Fibroblast of gingiva (primary cell): ENCODE measurements around the gene ATE1.
A peak's percentile ranks its signal among the peaks of the same experiment; 100 is the strongest.
"Not testable (repeated sequence)": the region's sequence is repeated elsewhere in the genome, so short reads cannot be mapped to it uniquely, and the experiment has no call there.

ENCODE experiments used
- DNase-seq: peaks from one replicate; pipeline ENCODE4 v3.0.0-alpha.2; 2011; ENCODE audit warnings: low read depth

Gene ATE1

GRCh38 chr10:121788717-121789116 is 139.1 kb downstream of the ATE1 start:
- DNase-seq, result no peak

- no peak for DNase-seq
Measured at GRCh38 chr10:121788115-121788514, 139.7 kb downstream of the ATE1 start.

- no peak for DNase-seq
Measured at GRCh38 chr10:121787169-121787568, 140.7 kb downstream of the ATE1 start.

- no peak for DNase-seq
Measured at GRCh38 chr10:121783782-121784372, 144.0 kb downstream of the ATE1 start.

- no peak for DNase-seq
Measured at GRCh38 chr10:121781101-121781500, 146.7 kb downstream of the ATE1 start.

- DNase-seq, result peak; percentile 62
Measured at GRCh38 chr10:121774813-121775212, 153.0 kb downstream of the ATE1 start.

- DNase-seq, result no peak
Measured at GRCh38 chr10:121774404-121774803, 153.4 kb downstream of the ATE1 start.

GRCh38 chr10:121772884-121773283 is 154.9 kb downstream of the ATE1 start:
- DNase-seq, result no peak

- no peak for DNase-seq
Measured at GRCh38 chr10:121772406-121772805, 155.4 kb downstream of the ATE1 start.

GRCh38 chr10:121771966-121772365 is 155.9 kb downstream of the ATE1 start:
- peak; percentile 54 for DNase-seq

GRCh38 chr10:121766426-121766825 is 161.4 kb downstream of the ATE1 start:
- DNase-seq, result no peak

GRCh38 chr10:121765204-121765603 is 162.6 kb downstream of the ATE1 start:
- no peak for DNase-seq

- no peak for DNase-seq
Measured at GRCh38 chr10:121764233-121764942, 163.4 kb downstream of the ATE1 start.

GRCh38 chr10:121757241-121757640 is 170.6 kb downstream of the ATE1 start:
- not testable (repeated sequence) for DNase-seq

GRCh38 chr10:121755496-121755895 is 172.3 kb downstream of the ATE1 start:
- DNase-seq, result not testable (repeated sequence)

GRCh38 chr10:121754666-121755065 is 173.2 kb downstream of the ATE1 start:
- DNase-seq, result no peak

- DNase-seq, result peak; percentile 55
Measured at GRCh38 chr10:121753726-121754476, 173.9 kb downstream of the ATE1 start.

- DNase-seq, result peak; percentile 46
Measured at GRCh38 chr10:121751191-121751760, 176.6 kb downstream of the ATE1 start.

GRCh38 chr10:121747163-121747775 is 180.6 kb downstream of the ATE1 start:
- DNase-seq, result no peak

- no peak for DNase-seq
Measured at GRCh38 chr10:121741248-121741792, 186.5 kb downstream of the ATE1 start.

GRCh38 chr10:121740069-121740468 is 187.8 kb downstream of the ATE1 start:
- no peak for DNase-seq

- no peak for DNase-seq
Measured at GRCh38 chr10:121739114-121739513, 188.7 kb downstream of the ATE1 start.
